ENCODE measurements around the gene D2HGDH. TPM values are rescaled to one million over a fixed set of nuclear protein-coding genes. Genes with fewer than 3 reads are reported as not detected.
"Not testable (repeated sequence)": the region's sequence is repeated elsewhere in the genome, so short reads cannot be mapped to it uniquely, and the experiment has no call there.

D2HGDH gene
- total RNA-seq, 1 donor from 2014 or later, result 17.8 TPM

DNA sequence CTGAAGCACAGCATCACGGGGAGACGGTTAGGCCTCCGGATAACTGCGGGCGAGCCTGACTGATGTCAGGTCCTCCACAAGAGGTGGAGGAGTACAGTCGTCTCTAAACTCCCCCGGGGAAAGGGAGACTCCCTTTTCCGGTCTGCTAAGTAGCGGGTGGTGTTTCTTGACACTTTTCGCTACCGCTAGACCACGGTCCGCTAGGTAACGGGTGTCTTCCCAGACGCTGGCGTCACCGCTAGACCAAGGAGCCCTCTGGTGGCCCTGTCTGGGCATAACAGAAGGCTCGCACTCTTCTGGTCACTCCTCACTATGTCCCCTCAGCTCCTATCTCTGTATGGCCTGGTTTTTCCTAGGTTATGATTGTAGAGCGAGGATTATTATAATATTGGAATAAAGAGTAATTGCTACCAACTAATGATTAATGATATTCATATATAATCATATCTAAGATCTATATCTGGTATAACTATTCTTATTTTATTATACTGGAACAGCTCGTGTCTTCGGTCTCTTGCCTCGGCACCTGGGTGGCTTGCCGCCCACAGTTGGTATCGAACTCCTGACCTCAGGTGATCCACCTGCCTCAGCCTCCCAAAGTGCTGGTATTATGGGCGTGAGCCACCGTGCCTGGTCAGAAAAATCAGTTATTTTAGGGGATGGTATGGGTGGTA lies 1.8 kb upstream of the D2HGDH start:
- TF ChIP-seq, protein P1, sequence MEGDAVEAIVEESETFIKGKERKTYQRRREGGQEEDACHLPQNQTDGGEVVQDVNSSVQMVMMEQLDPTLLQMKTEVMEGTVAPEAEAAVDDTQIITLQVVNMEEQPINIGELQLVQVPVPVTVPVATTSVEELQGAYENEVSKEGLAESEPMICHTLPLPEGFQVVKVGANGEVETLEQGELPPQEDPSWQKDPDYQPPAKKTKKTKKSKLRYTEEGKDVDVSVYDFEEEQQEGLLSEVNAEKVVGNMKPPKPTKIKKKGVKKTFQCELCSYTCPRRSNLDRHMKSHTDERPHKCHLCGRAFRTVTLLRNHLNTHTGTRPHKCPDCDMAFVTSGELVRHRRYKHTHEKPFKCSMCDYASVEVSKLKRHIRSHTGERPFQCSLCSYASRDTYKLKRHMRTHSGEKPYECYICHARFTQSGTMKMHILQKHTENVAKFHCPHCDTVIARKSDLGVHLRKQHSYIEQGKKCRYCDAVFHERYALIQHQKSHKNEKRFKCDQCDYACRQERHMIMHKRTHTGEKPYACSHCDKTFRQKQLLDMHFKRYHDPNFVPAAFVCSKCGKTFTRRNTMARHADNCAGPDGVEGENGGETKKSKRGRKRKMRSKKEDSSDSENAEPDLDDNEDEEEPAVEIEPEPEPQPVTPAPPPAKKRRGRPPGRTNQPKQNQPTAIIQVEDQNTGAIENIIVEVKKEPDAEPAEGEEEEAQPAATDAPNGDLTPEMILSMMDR (IDR thresholded peaks at IDR 0.05; ENCODE audit: borderline replicate concordance), result peak; percentile 81
- H3K36me3 ChIP-seq; H3K27me3 ChIP-seq (ENCODE audit: low read depth); intact Hi-C loops (cut with micrococcal nuclease); H3K9me3 ChIP-seq (replicated peaks); H3K27ac ChIP-seq (replicated peaks): not testable (repeated sequence)
- Histone ChIP-seq H3K4me3 (peak overlapping the region; percentile 45), H3K4me1 (peaks cover 36% of the 10 kb centered on the region)
- peak; percentile 79 for DNase-seq

DNA sequence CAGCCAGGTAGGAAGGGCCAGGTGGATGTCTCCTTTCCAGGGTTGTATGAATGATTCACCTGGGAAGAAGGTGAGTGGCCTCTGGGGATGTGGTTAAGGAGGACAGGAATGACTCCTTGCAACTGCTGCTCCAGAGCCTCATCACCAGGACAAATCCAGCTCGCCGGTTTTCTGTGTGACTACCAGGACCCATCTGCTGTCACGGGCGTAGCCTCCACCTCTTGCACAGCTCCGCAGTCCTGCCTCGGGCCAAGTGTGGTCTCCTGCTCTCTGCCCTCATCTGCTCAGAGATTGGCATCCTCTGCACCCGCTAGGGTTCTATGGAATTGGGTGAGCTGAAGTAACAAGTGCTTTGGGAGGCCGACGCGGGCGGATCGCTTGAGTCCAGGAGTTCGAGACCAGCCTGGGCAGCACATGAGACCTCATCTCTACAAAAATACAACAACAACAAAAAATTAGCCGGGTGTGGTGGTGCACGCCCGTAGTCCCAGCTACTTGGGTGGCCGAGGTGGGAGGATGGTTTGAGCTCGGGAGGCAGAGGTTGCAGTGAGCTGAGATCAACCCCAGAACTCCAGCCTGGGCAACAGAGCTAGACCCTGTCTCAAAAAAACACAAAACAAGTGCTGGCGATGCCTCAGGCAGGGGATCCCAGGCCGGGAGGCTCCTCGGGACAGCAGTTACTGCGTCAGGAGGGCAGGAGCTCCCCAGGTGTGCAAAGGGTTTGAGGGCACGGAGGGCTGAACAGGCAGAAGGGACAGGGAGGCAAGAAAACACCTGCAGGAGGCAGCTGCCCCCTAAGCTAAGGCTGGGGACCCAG lies 831 bp upstream of the D2HGDH start:
- H3K36me3 ChIP-seq, result no peaks in the 10 kb centered on the region
- intact Hi-C loops (cut with micrococcal nuclease), result no loop called here
- H3K4me3 ChIP-seq, result peak overlapping the region; percentile 85
- H3K9me3 ChIP-seq (replicated peaks), result no peaks in the 10 kb centered on the region
- peaks cover 30% of the 10 kb centered on the region for H3K4me1 ChIP-seq
- no peaks in the 10 kb centered on the region for H3K27me3 ChIP-seq (ENCODE audit: low read depth)
- TF ChIP-seq, protein P1 (IDR thresholded peaks at IDR 0.05; ENCODE audit: borderline replicate concordance), result no peak
- DNase-seq, result no peak
- H3K27ac ChIP-seq (replicated peaks), result peak overlapping the region; percentile 94

DNA sequence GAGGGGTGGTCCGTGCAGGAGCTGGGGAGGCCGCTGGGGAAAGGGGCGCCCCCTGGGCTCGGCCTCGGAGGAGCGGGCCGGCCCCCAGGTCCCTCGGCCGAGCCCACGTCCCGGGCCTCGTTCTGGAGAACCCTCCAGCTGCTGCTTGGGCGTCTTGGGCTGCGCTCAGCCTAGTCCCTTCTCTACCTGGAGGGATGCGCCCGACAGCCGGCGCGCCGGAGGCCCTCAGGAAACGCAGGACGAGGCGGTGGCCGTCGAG lies 293 bp upstream of the D2HGDH start:
- Histone ChIP-seq H3K4me3 (peak overlapping the region; percentile 85), H3K27ac (replicated peaks) (peak overlapping the region; percentile 94), H3K36me3 (no peaks in the 10 kb centered on the region)

DNA sequence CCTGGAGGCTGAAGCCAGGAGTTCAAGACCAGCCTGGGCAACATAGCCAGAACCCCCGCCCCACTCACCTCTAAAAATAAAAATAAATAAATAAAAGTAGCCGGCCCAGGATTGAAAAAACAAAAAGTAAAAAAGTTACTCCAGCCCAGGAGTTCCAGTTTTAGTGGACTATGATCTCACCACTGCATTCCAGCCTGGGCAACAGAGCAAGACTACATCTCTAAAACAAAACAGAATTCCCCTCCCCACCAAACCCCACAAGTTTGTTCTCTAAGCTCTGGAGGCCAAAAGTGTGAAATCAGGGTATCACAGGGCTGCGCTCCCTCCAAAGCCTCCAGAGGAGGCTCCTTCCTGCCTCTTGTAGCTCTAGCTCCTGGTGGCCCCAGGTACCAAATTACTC lies 1.7 kb downstream of the D2HGDH start:
- Histone ChIP-seq H3K36me3 (no peaks in the 10 kb centered on the region), H3K4me1 (peaks cover 30% of the 10 kb centered on the region), H3K27ac (replicated peaks) (no peak overlapping the region), H3K4me3 (no peak overlapping the region), H3K9me3 (replicated peaks) (no peaks in the 10 kb centered on the region), H3K27me3 (ENCODE audit: low read depth) (no peaks in the 10 kb centered on the region)
- intact Hi-C loops (cut with micrococcal nuclease), result no loop called here
- DNase-seq, result no peak
- TF ChIP-seq, protein P1 (IDR thresholded peaks at IDR 0.05; ENCODE audit: borderline replicate concordance), result no peak

More for the DNA sequence above, 293 bp upstream of the D2HGDH start:
- DNase-seq, result no peak
- TF ChIP-seq, protein P1 (IDR thresholded peaks at IDR 0.05; ENCODE audit: borderline replicate concordance), result peak; percentile 14
- no peaks in the 10 kb centered on the region for H3K27me3 ChIP-seq (ENCODE audit: low read depth)
- H3K9me3 ChIP-seq (replicated peaks), result no peaks in the 10 kb centered on the region
- intact Hi-C loops (cut with micrococcal nuclease), result no loop called here
- peaks cover 30% of the 10 kb centered on the region for H3K4me1 ChIP-seq

DNA sequence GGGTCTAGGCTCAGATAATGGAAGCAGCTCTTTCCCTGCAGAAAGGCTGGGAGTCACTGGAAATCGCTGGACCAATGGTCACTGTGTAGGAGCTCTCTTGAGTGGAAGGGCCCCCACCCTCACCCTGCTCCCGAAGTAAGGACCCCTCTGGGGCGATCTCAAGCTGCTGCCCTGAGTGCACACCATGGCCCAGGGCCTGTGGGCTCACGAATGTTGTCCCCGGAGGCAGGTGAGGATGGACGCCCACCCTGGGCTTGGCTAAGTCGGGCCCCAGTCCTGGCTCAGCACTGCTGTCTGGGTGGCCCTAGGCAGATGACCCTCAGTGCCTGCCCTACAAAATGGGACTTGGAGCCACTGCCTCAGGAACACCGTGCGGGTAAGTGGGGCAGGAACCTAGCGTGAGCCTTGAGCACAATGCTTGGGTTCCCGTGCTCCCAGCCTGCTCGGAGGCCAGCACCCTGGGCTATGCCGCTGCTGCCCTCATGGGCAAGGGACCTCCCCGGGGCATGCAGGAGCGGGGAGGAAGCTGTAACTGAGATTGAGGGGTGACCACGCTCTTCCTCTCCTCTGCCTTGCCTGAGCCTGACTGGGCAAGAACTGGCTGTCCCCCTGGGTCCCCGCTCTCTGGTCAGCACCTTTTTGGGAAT lies 3.7 kb downstream of the D2HGDH start:
- peaks cover 27% of the 10 kb centered on the region for H3K4me1 ChIP-seq
- no peaks in the 10 kb centered on the region for H3K36me3 ChIP-seq
- intact Hi-C loops (cut with micrococcal nuclease), result no loop called here
- H3K27me3 ChIP-seq (ENCODE audit: low read depth), result no peaks in the 10 kb centered on the region
- no peak overlapping the region for H3K27ac ChIP-seq (replicated peaks)
- no peak overlapping the region for H3K4me3 ChIP-seq
- no peaks in the 10 kb centered on the region for H3K9me3 ChIP-seq (replicated peaks)
- DNase-seq, result no peak
- TF ChIP-seq, protein P1 (IDR thresholded peaks at IDR 0.05; ENCODE audit: borderline replicate concordance), result no peak

All from left ventricle myocardium inferior (tissue), 1 donor.